C4-2B (cell line): Measurements from ENCODE around the gene TMEM178B.

ENCODE experiments used
- H3K27ac ChIP-seq: fragments of 450-650 bp; 2 replicates; pipeline ENCODE4 v1.5.1; 2017
- CTCF ChIP-seq: fragments of 450-650 bp; conservative IDR thresholded peaks from 2 replicates; pipeline ENCODE4 v1.5.1; 2017; ENCODE audit warnings: mild to moderate bottlenecking
- ZFX ChIP-seq: fragments of 450-650 bp; IDR thresholded peaks from 2 replicates; pipeline ENCODE4 v1.6.1; 2017

Gene TMEM178B

GRCh38 chr7:141527076-141527475 is 453.2 kb downstream of the TMEM178B start:
- no peak for TF ChIP-seq ZFX
- TF ChIP-seq CTCF, result no peak
- no peak overlapping the region for H3K27ac ChIP-seq

DNA sequence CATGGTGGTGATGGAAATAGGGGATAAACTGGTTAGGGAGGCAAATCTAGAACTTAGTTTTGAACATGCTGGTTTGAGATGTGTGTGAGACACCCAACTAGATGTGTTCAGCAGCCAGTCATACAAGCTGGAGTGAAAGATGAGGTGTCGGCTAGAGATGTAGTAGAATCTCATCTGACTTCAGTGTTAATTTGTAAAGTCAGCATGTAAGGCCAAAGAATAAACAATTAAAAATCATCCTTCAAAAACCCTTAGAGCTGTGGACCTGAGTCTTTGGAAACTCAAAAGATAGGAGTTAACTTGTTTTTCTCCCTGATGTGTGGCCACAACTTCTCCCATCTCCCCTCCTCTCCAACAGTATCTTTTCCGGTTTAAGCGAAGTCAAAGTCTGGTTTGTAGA is 454.5 kb downstream of the TMEM178B start:
- TF ChIP-seq CTCF (no peak), ZFX (no peak)
- no peak overlapping the region for H3K27ac ChIP-seq
